H1 (cell line): ENCODE results near the gene MARS1. TPM values are rescaled to one million over a fixed set of nuclear protein-coding genes. Genes with fewer than 3 reads are reported as not detected.

ENCODE experiments used
- CTCF ChIA-PET: fragments of 300-600 bp; sonication (Branson Sonifier 250); formaldehyde crosslinking; loops from one replicate; lab custom pipeline; 2021; ENCODE audit not compliant: partially characterized antibody; lab: Charles Lee
- POLR2A ChIA-PET: fragments of 300-600 bp; sonication (Branson Sonifier 250); formaldehyde crosslinking; loops from one replicate; lab custom pipeline; 2021; ENCODE audit warnings: inconsistent platforms; ENCODE audit not compliant: partially characterized antibody; lab: Charles Lee
- DNase-seq, 2 experiments: peaks; one replicate each; pipeline versions ENCODE4 v3.0.0 to v3.0.0-alpha.2; 2010 to 2022; ENCODE audit warnings: low spot score in 2 of 2, low read depth in 1 of 2, mixed read lengths in 1 of 2
- FAIRE-seq: peaks from 2 replicates; lab custom pipeline; 2011; peaks lifted over from hg19 to GRCh38; lab: Jason Lieb, UNC
- H2AFZ ChIP-seq: 2 replicates; pipeline ENCODE4 v1.8.1; 2012; ENCODE audit warnings: low read length, inconsistent platforms
- H2AK5ac ChIP-seq: 2 replicates; pipeline ENCODE4 v1.6.1; 2013; ENCODE audit warnings: low read depth, low read length
- H2BK120ac ChIP-seq: replicated peaks from 2 replicates; pipeline ENCODE3; 2013; ENCODE audit warnings: low read depth, low read length, inconsistent platforms
- H2BK12ac ChIP-seq: 2 replicates; pipeline ENCODE4 v1.6.1; 2013; ENCODE audit warnings: low read depth, low read length
- H2BK15ac ChIP-seq: 2 replicates; pipeline ENCODE4 v1.6.1; 2013; ENCODE audit warnings: low read length
- H2BK20ac ChIP-seq: 2 replicates; pipeline ENCODE4 v1.6.1; 2013; ENCODE audit warnings: low read length
- H2BK5ac ChIP-seq: 2 replicates; pipeline ENCODE4 v1.6.1; 2013; ENCODE audit warnings: low read depth, low read length
- H3K14ac ChIP-seq: 2 replicates; pipeline ENCODE4 v1.6.1; 2013; ENCODE audit warnings: inconsistent platforms; ENCODE audit not compliant: insufficient read length
- H3K18ac ChIP-seq: 2 replicates; pipeline ENCODE4 v1.6.1; 2013; ENCODE audit warnings: low read length; ENCODE audit errors: extremely low read depth
- H3K23ac ChIP-seq: 2 replicates; pipeline ENCODE4 v1.6.1; 2013; ENCODE audit warnings: inconsistent platforms; ENCODE audit not compliant: insufficient read length
- H3K23me2 ChIP-seq: 2 replicates; pipeline ENCODE4 v1.6.1; 2013; ENCODE audit warnings: low read depth, low read length
- H3K27ac ChIP-seq: 2 replicates; pipeline ENCODE4 v1.6.1; 2011; ENCODE audit warnings: low read depth, low read length, inconsistent platforms
- H3K27me3 ChIP-seq, 4 experiments: replicated peaks in 1 of 4; 1 replicate in 1 of 4; 2 replicates in 3 of 4; pipeline versions ENCODE4 v1.6.1 to v1.8.1; 2011 to 2013; ENCODE audit warnings: low read length in 3 of 4, mild to moderate bottlenecking in 3 of 4, inconsistent platforms in 2 of 4, mixed read lengths in 2 of 4, moderate library complexity in 1 of 4; ENCODE audit not compliant: control insufficient read depth in 3 of 4, insufficient read depth in 3 of 4; ENCODE audit errors: extremely low read depth in 1 of 4
- H3K36me3 ChIP-seq, 4 experiments: 2 replicates each; pipeline versions ENCODE4 v1.6.1 to v1.8.1; 2011 to 2013; ENCODE audit warnings: mild to moderate bottlenecking in 4 of 4, low read length in 3 of 4, moderate library complexity in 2 of 4, control low read depth in 1 of 4, inconsistent platforms in 1 of 4; ENCODE audit not compliant: insufficient read depth in 4 of 4, control insufficient read depth in 2 of 4
- H3K4ac ChIP-seq: replicated peaks from 2 replicates; pipeline ENCODE3; 2013; ENCODE audit warnings: low read length, low read depth, mixed read lengths, inconsistent platforms; ENCODE audit not compliant: insufficient read length
- H3K4me1 ChIP-seq, 4 experiments: replicated peaks in 1 of 4; 1 replicate in 1 of 4; 2 replicates in 3 of 4; pipeline versions ENCODE4 v1.6.1 to v1.8.1; 2011 to 2013; ENCODE audit warnings: low read length in 3 of 4, inconsistent platforms in 2 of 4, mixed read lengths in 1 of 4; ENCODE audit not compliant: insufficient read depth in 4 of 4, control insufficient read depth in 3 of 4
- H3K4me2 ChIP-seq, 2 experiments: 2 replicates each; pipeline versions ENCODE4 v1.6.1 to v1.8.1; 2011 to 2013; ENCODE audit warnings: low read depth in 2 of 2, low read length in 2 of 2, control low read depth in 1 of 2, inconsistent platforms in 1 of 2, mild to moderate bottlenecking in 1 of 2; ENCODE audit not compliant: insufficient read depth in 1 of 2
- H3K4me3 ChIP-seq, 4 experiments: fragments of 200-600, 300-600 bp in 1 of 4; sonication (generic), shearing (Covaris generic), sonication (Bioruptor Twin) in 1 of 4; 2 replicates each; pipeline versions ENCODE4 v1.5.1 to v1.8.1; 2011 to 2016; ENCODE audit warnings: low read length in 4 of 4, low read depth in 3 of 4, control low read depth in 2 of 4, inconsistent platforms in 2 of 4, mild to moderate bottlenecking in 2 of 4, mixed read lengths in 1 of 4, moderate library complexity in 1 of 4; ENCODE audit not compliant: insufficient read depth in 2 of 4; ENCODE audit errors: extremely low read depth in 1 of 4
- H3K56ac ChIP-seq: replicated peaks from 2 replicates; pipeline ENCODE3; 2013; ENCODE audit warnings: low read depth, mild to moderate bottlenecking, mixed read lengths, low read length, inconsistent platforms; ENCODE audit not compliant: insufficient read length
- H3K79me1 ChIP-seq: 2 replicates; pipeline ENCODE4 v1.6.1; 2013; ENCODE audit warnings: low read depth, low read length, control low read depth
- H3K79me2 ChIP-seq, 2 experiments: 2 replicates each; pipeline versions ENCODE4 v1.6.1 to v1.8.1; 2012 to 2013; ENCODE audit warnings: low read length in 2 of 2, mild to moderate bottlenecking in 2 of 2, inconsistent platforms in 1 of 2; ENCODE audit not compliant: insufficient read depth in 2 of 2, control insufficient read depth in 1 of 2
- H3K9ac ChIP-seq, 4 experiments: replicated peaks in 1 of 4; 1 replicate in 1 of 4; 2 replicates in 3 of 4; pipeline versions ENCODE4 v1.6.1 to v1.8.1; 2011 to 2013; ENCODE audit warnings: low read depth in 3 of 4, low read length in 3 of 4, control low read depth in 2 of 4, mild to moderate bottlenecking in 2 of 4, moderate library complexity in 2 of 4, inconsistent platforms in 1 of 4; ENCODE audit errors: extremely low read depth in 1 of 4
- H3K9me3 ChIP-seq, 2 experiments: 2 replicates each; pipeline versions ENCODE4 v1.6.1 to v1.8.1; 2012 to 2013; ENCODE audit warnings: mild to moderate bottlenecking in 2 of 2, moderate library complexity in 2 of 2, control low read depth in 1 of 2, inconsistent platforms in 1 of 2, low read depth in 1 of 2, low read length in 1 of 2, mixed read lengths in 1 of 2; ENCODE audit not compliant: insufficient read depth in 2 of 2
- H4K20me1 ChIP-seq, 2 experiments: replicated peaks in 1 of 2; 2 replicates each; pipeline versions ENCODE3 to v1.8.1; 2011 to 2013; ENCODE audit warnings: inconsistent platforms in 2 of 2, low read length in 2 of 2, mild to moderate bottlenecking in 1 of 2; ENCODE audit not compliant: insufficient read depth in 2 of 2, control insufficient read depth in 1 of 2
- H4K5ac ChIP-seq: 2 replicates; pipeline ENCODE4 v1.6.1; 2013; ENCODE audit warnings: low read length, low read depth, mixed read lengths, inconsistent platforms; ENCODE audit not compliant: insufficient read length
- H4K8ac ChIP-seq: 2 replicates; pipeline ENCODE4 v1.8.0; 2013; ENCODE audit warnings: mild to moderate bottlenecking, moderate library complexity, low read length, inconsistent platforms; ENCODE audit not compliant: insufficient read depth; ENCODE audit errors: extremely low read depth
- H4K91ac ChIP-seq: replicated peaks from 2 replicates; pipeline ENCODE3; 2013; ENCODE audit warnings: low read length, mixed read lengths, inconsistent platforms; ENCODE audit not compliant: insufficient read length
- WGBS, 2 experiments: shearing (Covaris generic) in 1 of 2; methylation state at CpG; one replicate each; pipeline versions ENCODE4 v1.1.6 to v1.1.7; 2013 to 2015; ENCODE audit warnings: low lambda C conversion rate in 2 of 2, mixed read lengths in 2 of 2, inconsistent platforms in 1 of 2, low coverage in 1 of 2, missing lambda C conversion rate in 1 of 2; ENCODE audit not compliant: insufficient replicate concordance in 2 of 2, insufficient coverage in 1 of 2, insufficient read length in 1 of 2; ENCODE audit errors: extremely low coverage in 1 of 2, missing lambda C conversion rate in 1 of 2; 5-methylcytosine and 5-hydroxymethylcytosine counted together
- polyA plus RNA-seq, 7 experiments: library from polyadenylated mRNA; depleted of rRNA in 3 of 7; stranded (reverse) in 5 of 7; unstranded in 2 of 7; fragments of >200 nt in 5 of 7; fragments of 200-250 nt in 2 of 7; gene quantifications; 1 replicate in 5 of 7; 2 replicates in 1 of 7; 4 replicates in 1 of 7; pipeline versions ENCODE4 v1.2.1 to v1.2.3, GENCODE V29; 2011 to 2013; ENCODE audit warnings: missing spikeins in 2 of 7, mixed read lengths in 2 of 7
- total RNA-seq: library from RNA; stranded (reverse); fragmentation: NEBNext Ultra II Directional; extraction: Animal tissue kit (Norgen Biotek cat#: 25700); gene quantifications from 2 replicates; pipeline ENCODE4 v1.2.1, GENCODE V29; 2021

The MARS1 gene
- total and polyA plus RNA-seq, 2 of the 8 experiments (the other 6 are each of a cell fraction or from before 2014, with no cell fraction given) = 194 to 407 TPM

DNA sequence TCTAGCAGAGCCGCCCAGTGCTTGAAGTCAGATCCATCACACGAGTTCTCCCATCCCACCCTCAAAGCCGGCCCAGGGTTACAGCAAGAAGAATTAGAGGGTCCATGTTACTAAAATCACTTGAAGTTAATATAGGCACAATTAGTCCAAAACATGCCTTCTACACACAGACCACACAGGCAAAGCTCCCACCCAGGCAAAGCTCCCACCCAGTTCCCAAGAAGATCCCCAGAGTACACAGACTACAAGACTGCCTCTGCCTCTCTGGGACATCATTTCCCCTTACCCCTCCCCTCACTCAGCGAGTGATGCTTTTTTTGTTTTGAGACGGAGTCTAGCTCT is 25.0 kb upstream of the MARS1 start:
- H3K4me3 ChIP-seq = peak overlapping the region in 1 of 4 experiments; percentile 91; a peak in 2 of 8 replicates
- H3K27ac ChIP-seq = no peak overlapping the region
- no peaks in the 10 kb centered on the region for H3K27me3 ChIP-seq
- no peak overlapping the region for H2AFZ ChIP-seq
- no peak overlapping the region for H3K14ac ChIP-seq
- no peak overlapping the region for H3K56ac ChIP-seq
- peaks cover 0 to 7% (median 1%) of the 10 kb centered on the region in 4 experiments; a peak in 3 of 7 replicates for H3K4me1 ChIP-seq
- H3K79me2 ChIP-seq = peaks cover 0 to 4% of the 10 kb centered on the region in 2 experiments; a peak in 1 of 4 replicates
- H4K91ac ChIP-seq = no peak overlapping the region
- no peak overlapping the region for H2AK5ac ChIP-seq
- ChIA-PET CTCF (interaction anchor here (0.9 to 18.5 kb wide), 16 partner anchors 10 to 337 kb away, joined by 3 to 478 read pairs (median 4); partner anchors contain the start of genes ARHGAP9, MARS1 and STAC3), POLR2A (interaction anchor here (1.0 to 6.4 kb wide), 6 partner anchors 8 to 231 kb away, joined by 3 to 51 read pairs (median 4); partner anchors contain the start of genes INHBE and SHMT2)
- peaks cover 0 to 2% of the 10 kb centered on the region in 2 experiments for H4K20me1 ChIP-seq
- H3K23ac ChIP-seq = no peak overlapping the region
- no peak for DNase-seq
- H3K18ac ChIP-seq = no peak overlapping the region
- no peak for FAIRE-seq
- H2BK20ac ChIP-seq = no peak overlapping the region
- 42% methylated on average over 5 of the region's 5 CpGs; no CpG with 5 or more reads in 1 of the 2 experiments for WGBS, 2 experiments
- H4K5ac ChIP-seq = no peak overlapping the region
- H2BK5ac ChIP-seq = 0 out of 2 replicates have a peak overlapping the region, but pooled peaks have one; percentile 98
- H3K9ac ChIP-seq = no peak overlapping the region; a peak in 2 of 7 replicates
- peaks cover 0 to 3% (median under 1%) of the 10 kb centered on the region in 4 experiments; a peak in 5 of 8 replicates for H3K36me3 ChIP-seq
- no peaks in the 10 kb centered on the region for H3K79me1 ChIP-seq
- H3K23me2 ChIP-seq = peaks cover 4% of the 10 kb centered on the region; the same call in 1 of the 2 replicates
- H2BK12ac ChIP-seq = no peak overlapping the region
- H2BK15ac ChIP-seq = no peak overlapping the region
- no peak overlapping the region for H2BK120ac ChIP-seq
- no peak overlapping the region for H3K4ac ChIP-seq
- peak overlapping the region; percentile 84 to 95 for H3K4me2 ChIP-seq
- H4K8ac ChIP-seq = no peak overlapping the region
- H3K9me3 ChIP-seq = no peaks in the 10 kb centered on the region
